Measurements from ENCODE around the gene PAX5.

GRCh38 chr9:36858805-36859375, 175.2 kb downstream of the PAX5 start:
- no peak for TF ChIP-seq POLR2A (IDR thresholded peaks at IDR 0.05)
- no peak for TF ChIP-seq CTCF (IDR thresholded peaks at IDR 0.05)

All from uterus (tissue), 2 donors.